Sigmoid colon (tissue), 4 donors: ENCODE results near the gene DTNA.

ENCODE experiments used
- EP300 ChIP-seq, 4 donors: sonication (generic); formaldehyde crosslinking; IDR thresholded peaks; one replicate each; pipeline ENCODE4 v1.6.1; 2017; ENCODE audit warnings: antibody characterized with exemption in 4 of 4
- POLR2A ChIP-seq, 2 donors: fragments of 450-650 bp; IDR thresholded peaks; one replicate each; pipeline ENCODE4 v1.6.1; 2016; ENCODE audit warnings: antibody characterized with exemption in 2 of 2, mild to moderate bottlenecking in 2 of 2, moderate library complexity in 2 of 2
- POLR2AphosphoS5 ChIP-seq, 4 donors: sonication (generic); formaldehyde crosslinking; IDR thresholded peaks; one replicate each; pipeline ENCODE4 v1.6.1; 2017; ENCODE audit warnings: antibody characterized with exemption in 4 of 4
- TF ChIP-seq, protein P1 (sequence below), 4 experiments: fragments of 450-650 bp in 3 of 4; fragments of 200-600 bp in 1 of 4; IDR thresholded peaks; one replicate each; pipeline ENCODE4 v1.5.1; 2016 to 2019; ENCODE audit warnings: antibody characterized with exemption in 4 of 4, mild to moderate bottlenecking in 3 of 4, moderate library complexity in 2 of 4

DNA sequence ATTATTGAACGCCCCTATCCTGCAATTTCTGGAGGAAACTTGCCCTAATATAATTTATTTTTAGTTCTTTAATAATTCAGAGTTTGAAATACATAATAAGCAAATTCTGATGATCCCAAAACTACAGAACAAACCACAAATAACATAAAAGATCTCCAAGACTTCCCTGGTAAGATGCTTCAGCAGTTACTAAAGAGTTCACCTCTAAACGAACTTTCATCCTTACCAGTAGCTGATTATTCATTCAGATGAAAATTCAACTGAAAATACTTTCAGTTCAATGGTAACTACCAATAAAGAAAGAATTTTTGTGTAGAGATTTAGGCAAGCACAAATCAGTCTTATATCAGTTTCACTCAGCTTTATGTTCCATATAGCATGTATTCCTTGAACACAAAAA, 201.0 kb downstream of the DTNA start:
- TF ChIP-seq, protein P1, sequence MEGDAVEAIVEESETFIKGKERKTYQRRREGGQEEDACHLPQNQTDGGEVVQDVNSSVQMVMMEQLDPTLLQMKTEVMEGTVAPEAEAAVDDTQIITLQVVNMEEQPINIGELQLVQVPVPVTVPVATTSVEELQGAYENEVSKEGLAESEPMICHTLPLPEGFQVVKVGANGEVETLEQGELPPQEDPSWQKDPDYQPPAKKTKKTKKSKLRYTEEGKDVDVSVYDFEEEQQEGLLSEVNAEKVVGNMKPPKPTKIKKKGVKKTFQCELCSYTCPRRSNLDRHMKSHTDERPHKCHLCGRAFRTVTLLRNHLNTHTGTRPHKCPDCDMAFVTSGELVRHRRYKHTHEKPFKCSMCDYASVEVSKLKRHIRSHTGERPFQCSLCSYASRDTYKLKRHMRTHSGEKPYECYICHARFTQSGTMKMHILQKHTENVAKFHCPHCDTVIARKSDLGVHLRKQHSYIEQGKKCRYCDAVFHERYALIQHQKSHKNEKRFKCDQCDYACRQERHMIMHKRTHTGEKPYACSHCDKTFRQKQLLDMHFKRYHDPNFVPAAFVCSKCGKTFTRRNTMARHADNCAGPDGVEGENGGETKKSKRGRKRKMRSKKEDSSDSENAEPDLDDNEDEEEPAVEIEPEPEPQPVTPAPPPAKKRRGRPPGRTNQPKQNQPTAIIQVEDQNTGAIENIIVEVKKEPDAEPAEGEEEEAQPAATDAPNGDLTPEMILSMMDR (IDR thresholded peaks at IDR 0.05), result no peak
- TF ChIP-seq POLR2A (IDR thresholded peaks at IDR 0.05), result no peak
- no peak for TF ChIP-seq POLR2AphosphoS5 (IDR thresholded peaks at IDR 0.05)
- TF ChIP-seq EP300 (IDR thresholded peaks at IDR 0.05), result no peak
